HL-60 (cell line): ENCODE results near the gene CSNK1D.
A peak's percentile ranks its signal among the peaks of the same experiment; 100 is the strongest.

Experiments used
- DNase-seq, 2 experiments: peaks; one replicate each; pipeline ENCODE4 v3.0.0-alpha.2; 2010 to 2020; ENCODE audit warnings: low read depth in 1 of 2, low spot score in 1 of 2
- H3K27ac ChIP-seq: fragments of 250-450 bp; sonication (Bioruptor Pico); replicated peaks from 2 replicates; pipeline ENCODE4 v1.5.1; 2020; ENCODE audit warnings: mild to moderate bottlenecking, moderate library complexity
- H3K27me3 ChIP-seq: fragments of 250-450 bp; sonication (Bioruptor Pico); 2 replicates; pipeline ENCODE4 v1.5.1; 2021; ENCODE audit warnings: mild to moderate bottlenecking, moderate library complexity; ENCODE audit not compliant: insufficient read depth, poor library complexity, severe bottlenecking
- H3K4me3 ChIP-seq: replicated peaks from 2 replicates; pipeline ENCODE4 v1.5.1; 2011; ENCODE audit warnings: mild to moderate bottlenecking, control low read depth, low read length; ENCODE audit not compliant: insufficient read depth
- CTCF ChIP-seq: IDR thresholded peaks from one replicate; pipeline ENCODE4 v1.5.1; 2011; ENCODE audit warnings: low read length, control low read depth, inconsistent platforms; ENCODE audit not compliant: insufficient read depth
- GABPA ChIP-seq: IDR thresholded peaks from 2 replicates; pipeline ENCODE4 v1.6.1; 2012; ENCODE audit warnings: low read depth
- POLR2AphosphoS5 ChIP-seq: IDR thresholded peaks from 2 replicates; pipeline ENCODE4 v1.6.1; 2012; ENCODE audit warnings: low read depth
- REST ChIP-seq: IDR thresholded peaks from 2 replicates; pipeline ENCODE4 v1.6.1; 2012; ENCODE audit warnings: low read depth; ENCODE audit not compliant: insufficient replicate concordance
- SPI1 ChIP-seq: IDR thresholded peaks from 2 replicates; pipeline ENCODE4 v1.6.1; 2012; ENCODE audit warnings: low read depth, mild to moderate bottlenecking, borderline replicate concordance

The CSNK1D gene

GRCh38 chr17:82250868-82251500, 22.5 kb downstream of the CSNK1D start:
- H3K27ac ChIP-seq, result no peak overlapping the region

GRCh38 chr17:82249896-82250581, 23.5 kb downstream of the CSNK1D start:
- Histone ChIP-seq H3K27me3 (no peaks in the 10 kb centered on the region), H3K27ac (no peak overlapping the region), H3K4me3 (no peak overlapping the region)
- TF ChIP-seq POLR2AphosphoS5, result no peak; the same call in 1 of the 2 replicates
- TF ChIP-seq SPI1, result no peak
- no peak for TF ChIP-seq REST
- TF ChIP-seq GABPA, result no peak
- TF ChIP-seq CTCF, result no peak
- no peak for DNase-seq

More at GRCh38 chr17:82250868-82251500, 22.5 kb downstream of the CSNK1D start:
- TF ChIP-seq REST, result no peak
- no peak for TF ChIP-seq CTCF
- Histone ChIP-seq H3K4me3 (no peak overlapping the region), H3K27me3 (no peaks in the 10 kb centered on the region)
- DNase-seq, result no peak

- no peak for DNase-seq
- 0 out of 2 replicates have a peak, but pooled peaks have one; percentile 17 for TF ChIP-seq POLR2AphosphoS5
- no peak for TF ChIP-seq CTCF
- Histone ChIP-seq H3K27ac (no peak overlapping the region), H3K27me3 (no peaks in the 10 kb centered on the region), H3K4me3 (no peak overlapping the region)
Observed at GRCh38 chr17:82248815-82249674, 24.5 kb downstream of the CSNK1D start.
